Pons (tissue), 1 donor: Measurements from ENCODE around the gene XYLT2.
A peak's percentile ranks its signal among the peaks of the same experiment; 100 is the strongest.

Experiments
- DNase-seq: peaks from one replicate; pipeline ENCODE4 v3.0.0-alpha.2; 2016; ENCODE audit warnings: low spot score

The XYLT2 gene

GRCh38 chr17:50348522-50349242 is 2.8 kb downstream of the XYLT2 start:
- no peak for DNase-seq

GRCh38 chr17:50349243-50349600 is 3.3 kb downstream of the XYLT2 start:
- DNase-seq: no peak

DNA sequence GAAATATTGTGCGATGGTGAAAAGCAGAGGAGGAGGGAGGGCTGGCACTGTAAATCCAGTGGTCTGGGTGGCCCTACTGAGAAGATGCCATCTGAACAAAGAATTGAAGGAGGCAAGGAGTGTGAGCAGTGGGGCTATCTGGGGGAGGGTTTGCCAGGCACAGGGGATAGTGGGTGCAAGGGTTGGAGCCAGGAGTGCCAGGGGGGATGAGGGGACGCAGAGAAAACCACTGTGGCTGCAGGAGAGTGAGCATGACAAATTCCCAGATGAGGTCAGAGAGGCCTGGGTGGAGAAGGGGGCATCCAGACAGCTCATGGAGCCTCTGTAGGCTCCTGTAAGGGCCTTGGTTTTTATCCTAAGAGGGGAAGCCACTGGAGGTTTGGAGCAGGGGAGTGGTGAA is 4.8 kb downstream of the XYLT2 start:
- DNase-seq: no peak

DNA sequence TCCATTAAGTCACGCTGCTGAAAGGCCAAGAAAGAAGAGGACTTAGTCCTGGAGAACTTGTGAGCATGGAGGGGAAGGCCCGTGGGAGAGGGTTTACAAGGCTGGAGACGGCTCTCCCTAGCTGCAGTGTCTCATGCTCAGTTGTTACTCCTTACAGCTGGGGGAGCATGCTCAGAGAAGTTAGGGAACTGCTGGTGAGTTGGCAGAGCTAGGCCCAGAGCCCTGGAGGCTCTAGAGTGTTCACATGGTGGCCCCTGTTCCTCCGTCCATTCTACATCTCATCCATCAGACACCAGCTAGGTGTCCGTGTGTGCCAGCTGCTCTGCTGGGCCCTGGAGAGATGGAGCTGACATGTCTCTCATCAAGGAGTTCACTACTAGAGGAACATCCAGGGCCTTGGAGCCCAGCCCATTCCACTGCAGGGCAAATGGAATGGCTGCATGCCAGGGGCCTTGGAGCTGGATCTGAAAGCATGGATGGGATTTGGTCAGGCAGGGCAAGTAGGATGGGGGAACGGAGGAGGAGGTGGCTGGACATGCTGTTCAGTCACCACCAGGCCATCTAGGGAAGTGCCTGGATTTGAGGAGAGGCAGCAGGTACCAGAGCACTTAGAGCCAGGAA is 6.3 kb downstream of the XYLT2 start:
- no peak for DNase-seq

DNA sequence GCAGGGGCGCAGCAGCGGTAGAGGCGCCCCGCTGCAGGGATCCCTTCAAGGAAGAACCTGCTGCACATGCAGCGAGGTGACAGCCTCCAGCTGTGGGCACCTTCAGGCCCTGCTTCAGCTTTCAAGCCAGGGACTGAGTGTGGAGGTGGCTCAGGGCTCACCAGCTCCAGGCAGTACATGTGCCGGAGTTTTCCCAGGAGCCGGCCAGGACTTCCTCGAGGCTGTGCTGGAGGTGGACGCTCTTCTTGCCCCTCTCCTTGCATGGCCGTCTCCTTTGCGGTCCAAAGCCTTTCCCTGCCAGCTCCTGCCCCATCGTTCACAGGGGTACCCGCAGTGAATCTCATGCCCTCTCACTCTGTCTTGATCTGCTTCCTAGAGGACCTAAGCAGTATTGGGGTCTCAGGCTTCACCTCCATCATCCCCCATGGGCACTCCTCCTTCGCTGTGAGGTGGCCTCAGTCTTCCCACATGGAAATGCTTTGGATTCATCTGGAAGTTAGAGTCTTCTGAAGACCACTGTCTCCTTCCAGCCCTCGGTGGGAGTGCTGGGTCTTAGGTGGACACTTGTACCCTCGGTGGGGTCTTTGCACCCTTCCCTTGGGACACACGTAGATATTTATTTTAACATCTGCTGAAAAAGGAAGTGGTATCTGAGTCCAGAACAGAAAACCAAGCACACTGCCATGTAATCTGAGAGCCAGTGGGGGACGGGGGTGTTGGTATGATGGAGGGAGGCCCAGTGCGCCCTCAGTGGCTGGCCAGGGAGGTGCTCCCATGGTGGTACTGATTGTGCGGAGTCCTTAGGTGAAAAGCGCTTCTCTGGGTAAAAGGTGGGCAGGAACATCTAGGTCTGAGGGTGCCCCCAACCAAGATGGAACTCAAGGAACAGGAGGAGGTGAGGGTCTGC is 7.0 kb downstream of the XYLT2 start:
- DNase-seq: no peak

GRCh38 chr17:50353600-50354195 is 7.8 kb downstream of the XYLT2 start:
- DNase-seq: no peak

- DNase-seq: no peak
Observed at GRCh38 chr17:50354198-50354597, 8.3 kb downstream of the XYLT2 start.

GRCh38 chr17:50354776-50355175 is 8.8 kb downstream of the XYLT2 start:
- DNase-seq: no peak

DNA sequence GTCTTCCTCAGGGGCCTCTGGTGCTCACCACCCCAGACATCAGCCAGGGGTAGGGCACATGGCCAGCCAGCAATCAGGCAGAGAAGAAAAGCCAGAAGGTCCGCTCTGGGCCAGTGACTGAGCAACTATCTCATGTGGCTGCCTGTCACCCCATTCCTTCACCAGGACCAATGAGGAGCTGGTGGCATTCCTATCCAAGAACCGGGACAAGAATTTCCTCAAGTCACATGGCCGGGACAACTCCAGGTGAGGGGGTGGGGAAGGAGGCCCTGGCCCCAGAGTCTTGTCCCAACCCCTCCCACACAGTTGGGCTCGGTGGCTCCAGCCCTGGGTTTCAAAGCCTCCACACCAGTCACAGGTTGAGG is 9.4 kb downstream of the XYLT2 start:
- DNase-seq: no peak

GRCh38 chr17:50355701-50356341 is 9.9 kb downstream of the XYLT2 start:
- DNase-seq: no peak

DNA sequence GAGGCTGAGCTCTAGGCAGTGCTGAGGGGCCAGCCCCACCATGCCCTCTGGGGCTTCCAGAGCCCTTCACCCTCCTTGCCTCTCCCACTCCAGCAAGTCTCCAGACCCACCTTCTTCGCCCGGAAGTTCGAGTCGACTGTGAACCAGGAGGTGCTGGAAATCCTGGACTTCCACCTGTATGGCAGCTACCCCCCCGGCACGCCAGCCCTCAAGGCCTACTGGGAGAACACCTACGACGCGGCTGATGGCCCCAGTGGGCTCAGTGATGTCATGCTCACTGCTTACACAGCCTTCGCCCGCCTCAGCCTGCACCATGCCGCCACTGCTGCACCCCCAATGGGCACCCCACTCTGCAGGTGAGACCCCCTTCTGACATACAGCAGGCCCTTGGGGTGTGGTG is 10.5 kb downstream of the XYLT2 start:
- no peak for DNase-seq

DNA sequence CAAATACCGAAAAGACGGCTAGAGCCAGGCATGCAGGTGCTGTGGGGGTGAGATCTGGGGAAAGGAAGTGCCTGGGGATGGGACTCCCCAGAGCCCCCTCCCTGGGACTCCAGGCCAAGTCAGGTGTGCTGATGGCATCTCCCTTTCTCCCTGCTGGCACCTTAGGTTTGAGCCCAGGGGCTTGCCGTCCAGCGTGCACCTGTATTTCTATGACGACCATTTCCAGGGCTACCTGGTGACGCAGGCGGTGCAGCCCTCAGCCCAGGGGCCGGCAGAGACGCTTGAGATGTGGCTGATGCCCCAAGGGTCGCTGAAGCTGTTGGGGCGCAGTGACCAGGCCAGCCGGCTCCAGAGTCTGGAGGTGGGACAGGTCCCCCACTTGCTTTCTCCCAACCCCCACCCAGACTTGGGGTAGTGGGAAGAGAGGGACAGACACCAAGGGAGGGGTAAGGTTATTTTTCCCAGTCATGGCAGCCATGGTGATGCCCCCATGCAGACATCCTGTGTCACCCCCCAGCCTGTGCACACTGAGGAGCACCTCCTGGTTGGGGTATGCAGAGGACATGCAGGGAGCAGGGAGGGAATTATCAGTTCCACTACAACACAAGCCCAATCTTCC is 11.1 kb downstream of the XYLT2 start:
- no peak for DNase-seq

GRCh38 chr17:50358177-50358576 is 12.3 kb downstream of the XYLT2 start:
- DNase-seq: no peak

GRCh38 chr17:50359005-50359699 is 13.2 kb downstream of the XYLT2 start:
- no peak for DNase-seq

DNA sequence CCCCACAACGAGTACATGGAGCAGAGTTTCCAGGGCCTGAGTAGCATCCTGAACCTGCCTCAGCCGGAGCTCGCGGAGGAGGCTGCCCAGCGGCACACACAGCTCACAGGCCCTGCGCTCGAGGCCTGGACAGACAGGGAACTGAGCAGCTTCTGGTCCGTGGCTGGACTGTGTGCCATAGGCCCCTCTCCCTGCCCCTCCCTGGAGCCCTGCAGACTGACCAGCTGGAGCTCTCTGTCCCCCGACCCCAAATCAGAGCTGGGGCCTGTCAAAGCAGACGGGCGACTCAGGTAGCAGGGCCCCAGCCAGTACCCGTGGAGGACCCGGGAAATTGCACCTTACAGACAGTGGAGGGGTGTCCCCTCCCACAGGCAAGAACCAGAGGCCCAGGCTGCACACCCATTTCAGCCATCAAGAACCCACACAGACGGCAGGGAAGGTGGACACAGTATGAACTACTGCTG is 14.1 kb downstream of the XYLT2 start:
- DNase-seq: no peak

DNA sequence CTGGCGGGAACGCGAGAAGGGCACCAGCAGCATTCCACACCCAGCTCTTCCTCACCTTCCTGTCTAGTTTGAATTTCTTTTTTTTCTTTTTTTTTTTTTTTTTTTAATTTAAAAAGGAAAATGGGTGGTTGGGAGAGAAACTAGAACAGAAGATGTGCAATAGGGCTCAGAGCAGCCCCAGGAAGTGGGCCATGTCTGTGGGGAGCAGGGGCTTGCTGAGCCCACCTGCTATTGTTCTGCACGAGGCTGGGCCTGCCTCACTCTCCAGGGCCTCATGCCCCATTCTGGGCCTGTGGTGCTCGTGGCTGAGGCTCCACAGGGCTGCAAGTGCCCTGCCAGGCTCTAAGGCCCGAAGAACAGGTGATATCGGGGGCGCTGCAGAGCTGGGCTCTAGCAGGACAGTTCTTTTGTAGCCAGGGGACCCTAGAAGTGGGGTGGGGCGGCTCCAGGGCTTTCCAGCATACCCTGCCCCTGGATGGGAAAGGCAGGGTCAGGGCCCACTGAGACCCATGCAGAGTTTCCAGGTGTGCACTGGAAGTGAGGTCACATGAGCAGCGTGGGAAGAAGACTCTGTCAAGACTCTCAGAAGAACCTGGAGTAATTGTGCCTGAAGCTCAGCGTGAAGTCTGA is 14.7 kb downstream of the XYLT2 start:
- DNase-seq: no peak

- peak; percentile 80 for DNase-seq
Observed at GRCh38 chr17:50361561-50362480, 15.9 kb downstream of the XYLT2 start.

DNA sequence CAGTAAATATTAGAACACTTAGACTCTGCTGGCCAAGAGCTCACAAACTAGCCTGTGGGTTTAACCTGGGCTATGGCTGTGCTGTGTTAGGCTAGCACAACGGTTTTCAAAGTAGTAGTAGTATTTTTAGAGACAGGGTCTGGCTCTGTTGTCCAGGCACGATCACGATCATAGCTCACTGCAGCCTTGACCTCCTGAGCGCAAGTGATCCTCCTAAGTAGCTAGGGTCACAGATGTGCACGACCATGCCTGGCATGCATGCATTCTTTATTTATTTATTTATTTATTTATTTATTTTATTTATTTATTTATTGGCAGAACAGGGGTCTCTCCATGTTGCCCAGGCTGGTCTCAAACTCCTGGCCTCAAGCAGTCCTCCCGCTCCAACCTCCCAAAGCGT is 16.7 kb downstream of the XYLT2 start:
- DNase-seq: no peak
